Neutrophil (primary cell): Measurements from ENCODE around the gene KIAA1549.
"Not testable (repeated sequence)": the region's sequence is repeated elsewhere in the genome, so short reads cannot be mapped to it uniquely, and the experiment has no call there.

Source experiments
- H3K27ac ChIP-seq: fragments of 200-600 bp; sonication (generic); 2 replicates; pipeline ENCODE4 v1.5.1; 2016; ENCODE audit warnings: mild to moderate bottlenecking, moderate library complexity
- H3K27me3 ChIP-seq: fragments of 200-600 bp; sonication (generic); 2 replicates; pipeline ENCODE4 v1.6.0; 2016; ENCODE audit warnings: mild to moderate bottlenecking
- H3K36me3 ChIP-seq: fragments of 200-600 bp; sonication (generic); 2 replicates; pipeline ENCODE4 v1.5.1; 2017
- H3K4me1 ChIP-seq, 2 experiments: fragments of 200-600 bp in 1 of 2; sonication (generic) in 1 of 2; 1 replicate in 1 of 2; 2 replicates in 1 of 2; pipeline versions ENCODE4 v1.5.1 to v1.6.1; 2013 to 2016; ENCODE audit warnings: low read depth in 1 of 2, low read length in 1 of 2, mild to moderate bottlenecking in 1 of 2, moderate library complexity in 1 of 2; ENCODE audit not compliant: control insufficient read depth in 1 of 2, insufficient read depth in 1 of 2
- H3K4me3 ChIP-seq, 2 experiments: fragments of 200-600 bp in 1 of 2; sonication (generic) in 1 of 2; 1 replicate in 1 of 2; 2 replicates in 1 of 2; pipeline ENCODE4 v1.5.1; 2013 to 2016; ENCODE audit warnings: low read depth in 1 of 2, low read length in 1 of 2, mild to moderate bottlenecking in 1 of 2, moderate library complexity in 1 of 2
- H3K9me3 ChIP-seq: fragments of 200-600 bp; sonication (generic); 2 replicates; pipeline ENCODE4 v1.5.1; 2016
- CTCF ChIP-seq: fragments of 200-600 bp; sonication (generic); IDR thresholded peaks from 2 replicates; pipeline ENCODE4 v1.5.1; 2016; ENCODE audit warnings: antibody characterized with exemption

KIAA1549 gene

DNA sequence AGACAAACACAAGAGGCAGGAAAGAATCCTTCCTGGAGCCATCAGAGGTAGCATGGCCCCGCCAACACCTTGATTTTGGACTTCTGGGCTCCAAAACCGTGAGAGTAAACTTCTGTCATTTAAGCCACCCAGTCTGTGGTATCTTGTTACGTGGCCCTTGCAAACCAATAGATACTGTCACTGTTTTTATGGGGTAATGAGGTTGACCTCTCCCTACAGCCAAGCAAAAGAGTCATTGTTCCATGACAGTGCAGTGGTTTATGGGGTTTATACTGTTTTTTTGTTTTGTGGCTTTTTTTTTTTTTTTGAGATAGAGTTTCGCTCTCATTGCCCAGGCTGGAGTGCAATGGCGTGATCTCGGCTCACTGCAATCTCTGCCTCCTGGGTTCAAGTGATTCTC lies 32.8 kb downstream of the KIAA1549 start:
- no peak for TF ChIP-seq CTCF
- H3K4me1 ChIP-seq = no peaks in the 10 kb centered on the region
- H3K27me3 ChIP-seq = no peaks in the 10 kb centered on the region
- H3K4me3 ChIP-seq = no peak overlapping the region
- no peaks in the 10 kb centered on the region for H3K36me3 ChIP-seq
- H3K9me3 ChIP-seq = no peaks in the 10 kb centered on the region
- H3K27ac ChIP-seq = no peak overlapping the region

GRCh38 chr7:138945821-138946220 lies 35.4 kb downstream of the KIAA1549 start:
- Histone ChIP-seq H3K27me3 (no peaks in the 10 kb centered on the region), H3K9me3 (no peaks in the 10 kb centered on the region), H3K4me1 (no peaks in the 10 kb centered on the region), H3K27ac (no peak overlapping the region), H3K36me3 (no peaks in the 10 kb centered on the region), H3K4me3 (no peak overlapping the region)
- no peak for TF ChIP-seq CTCF

DNA sequence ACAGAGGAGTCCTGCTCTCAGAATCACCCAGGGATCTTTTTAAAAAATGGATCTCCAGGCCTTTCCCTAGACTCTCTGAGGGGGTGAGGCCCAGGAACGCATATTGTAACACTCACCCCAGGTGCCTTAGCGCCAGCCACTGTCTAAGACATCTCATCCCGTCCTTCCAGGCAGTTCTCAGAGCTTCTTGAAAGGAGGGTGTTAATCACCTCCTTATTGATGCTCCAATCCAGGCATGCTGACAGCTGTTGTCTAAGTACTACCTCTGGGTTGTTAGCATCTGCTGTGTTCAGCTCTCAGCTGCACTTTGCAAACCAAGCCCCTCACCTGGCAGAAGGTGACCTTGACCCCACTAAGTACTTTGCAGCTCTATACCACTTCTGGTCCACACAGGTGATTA lies 36.0 kb downstream of the KIAA1549 start:
- no peaks in the 10 kb centered on the region for H3K36me3 ChIP-seq
- H3K9me3 ChIP-seq = no peaks in the 10 kb centered on the region
- H3K4me1 ChIP-seq = no peaks in the 10 kb centered on the region
- H3K27ac ChIP-seq = no peak overlapping the region
- H3K27me3 ChIP-seq = no peaks in the 10 kb centered on the region
- no peak for TF ChIP-seq CTCF
- no peak overlapping the region for H3K4me3 ChIP-seq

- Histone ChIP-seq H3K4me1 (no peaks in the 10 kb centered on the region), H3K4me3 (no peak overlapping the region), H3K27ac (no peak overlapping the region), H3K9me3 (no peaks in the 10 kb centered on the region), H3K36me3 (no peaks in the 10 kb centered on the region), H3K27me3 (no peaks in the 10 kb centered on the region)
- no peak for TF ChIP-seq CTCF
Measured at GRCh38 chr7:138944592-138944991, 36.6 kb downstream of the KIAA1549 start.

- Histone ChIP-seq H3K4me1 (no peaks in the 10 kb centered on the region), H3K4me3 (no peak overlapping the region), H3K36me3 (no peaks in the 10 kb centered on the region), H3K27me3 (no peaks in the 10 kb centered on the region), H3K27ac (no peak overlapping the region), H3K9me3 (no peaks in the 10 kb centered on the region)
- TF ChIP-seq CTCF = no peak
Measured at GRCh38 chr7:138943061-138943460, 38.1 kb downstream of the KIAA1549 start.

GRCh38 chr7:138941545-138941944 lies 39.6 kb downstream of the KIAA1549 start:
- Histone ChIP-seq H3K36me3 (no peaks in the 10 kb centered on the region), H3K4me1 (no peaks in the 10 kb centered on the region), H3K9me3 (no peaks in the 10 kb centered on the region), H3K27ac (no peak overlapping the region), H3K4me3 (no peak overlapping the region), H3K27me3 (no peaks in the 10 kb centered on the region)
- no peak for TF ChIP-seq CTCF

- H3K36me3 ChIP-seq, H3K27ac ChIP-seq: not testable (repeated sequence)
Measured at GRCh38 chr7:138940602-138941001, 40.6 kb downstream of the KIAA1549 start.

More at GRCh38 chr7:138940602-138941001, 40.6 kb downstream of the KIAA1549 start:
- H3K9me3 ChIP-seq, H3K4me1 ChIP-seq, H3K4me3 ChIP-seq, H3K27me3 ChIP-seq: not testable (repeated sequence)
